ENCODE results near the gene HIC2.
"Not testable (repeated sequence)": the region's sequence is repeated elsewhere in the genome, so short reads cannot be mapped to it uniquely, and the experiment has no call there.

HIC2 gene

DNA sequence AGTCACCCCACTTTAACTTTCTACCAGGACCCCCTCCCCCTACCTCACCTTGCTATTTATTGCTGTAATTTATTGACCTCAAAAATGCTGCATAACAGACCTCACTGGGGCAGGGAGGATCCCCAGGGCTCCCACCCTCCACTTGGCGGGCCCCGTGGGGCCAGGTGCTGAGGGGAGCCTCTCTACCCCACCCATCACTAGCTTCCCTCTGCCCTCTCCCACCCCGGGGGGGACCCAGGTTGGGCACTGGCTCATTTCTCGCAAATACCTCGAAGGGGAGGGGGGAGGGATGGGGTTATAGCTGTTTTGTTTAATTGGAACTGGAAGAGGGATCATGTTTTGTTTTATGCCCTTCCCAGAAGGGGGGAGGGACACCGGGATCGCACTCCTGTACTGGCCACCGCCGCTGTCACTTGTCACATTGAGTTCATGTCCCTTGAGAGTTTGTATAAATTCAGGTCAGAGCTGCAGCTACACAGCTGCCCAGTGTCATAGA, 33.7 kb downstream of the HIC2 start:
- peak; percentile 38 for DNase-seq

DNA sequence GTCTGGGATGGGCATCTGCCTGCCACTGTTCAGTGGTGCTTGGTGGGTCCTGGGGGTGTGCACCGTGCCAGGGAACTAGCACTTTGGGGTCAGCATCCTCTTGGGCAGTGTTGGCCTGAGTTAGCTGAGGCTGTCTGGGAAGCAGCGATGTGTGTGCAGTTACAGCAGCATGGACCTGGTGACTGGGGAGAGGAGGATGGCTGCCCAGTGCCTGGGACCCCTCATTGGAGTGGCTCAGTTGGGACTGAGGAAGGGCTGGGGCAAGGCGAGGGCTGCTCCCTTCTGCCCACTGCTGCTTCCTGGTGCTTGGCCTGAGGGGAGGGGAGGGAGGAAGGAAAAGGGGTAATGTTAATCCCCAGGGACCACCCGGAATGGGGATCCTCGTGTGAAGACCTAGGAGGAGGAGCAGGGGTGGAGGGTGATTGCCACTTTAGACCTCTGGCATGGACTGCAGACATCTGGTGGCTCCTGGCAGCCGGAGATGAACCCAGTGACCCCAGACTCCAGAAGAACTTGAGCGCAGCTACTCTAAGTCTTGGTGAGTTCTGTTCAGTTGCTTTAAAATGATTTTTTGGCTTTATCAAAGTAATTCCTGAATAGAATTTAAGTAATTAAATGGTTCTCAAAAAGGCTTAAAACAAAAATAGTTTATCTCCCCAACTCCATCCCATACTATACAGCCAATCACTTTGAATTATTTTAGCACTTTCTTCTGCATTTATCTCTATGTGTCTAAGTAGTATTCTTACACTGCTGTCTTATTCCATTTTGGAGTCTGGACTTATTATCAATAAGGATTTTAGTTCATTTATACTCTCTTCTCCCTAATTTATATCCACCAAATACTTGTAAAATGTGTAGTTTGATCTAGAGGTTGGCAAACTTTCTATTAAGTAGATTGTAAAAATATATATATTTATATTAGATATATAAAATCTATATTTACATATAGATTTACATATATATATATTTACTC, 34.7 kb downstream of the HIC2 start:
- peak; percentile 37 for DNase-seq

DNA sequence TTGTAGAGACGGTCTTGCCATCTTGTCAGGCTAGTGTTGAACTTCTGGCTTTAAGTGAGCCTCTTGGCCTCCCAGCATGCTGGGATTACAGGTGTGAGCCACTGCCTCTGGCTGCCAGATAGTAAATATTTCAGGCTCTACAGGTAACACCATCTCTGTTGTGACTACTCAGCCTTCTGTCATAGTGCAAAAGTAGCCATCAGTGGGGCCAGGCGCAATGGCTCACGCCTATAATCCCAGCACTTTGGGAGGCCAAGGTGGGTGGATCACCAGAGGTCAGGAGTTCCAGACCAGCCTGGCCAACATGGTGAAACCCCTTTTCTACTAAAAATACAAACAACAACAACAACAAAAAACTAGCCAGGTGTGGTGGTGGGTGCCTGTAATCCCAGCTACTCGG, 35.5 kb downstream of the HIC2 start:
- peak; percentile 11 for DNase-seq

DNA sequence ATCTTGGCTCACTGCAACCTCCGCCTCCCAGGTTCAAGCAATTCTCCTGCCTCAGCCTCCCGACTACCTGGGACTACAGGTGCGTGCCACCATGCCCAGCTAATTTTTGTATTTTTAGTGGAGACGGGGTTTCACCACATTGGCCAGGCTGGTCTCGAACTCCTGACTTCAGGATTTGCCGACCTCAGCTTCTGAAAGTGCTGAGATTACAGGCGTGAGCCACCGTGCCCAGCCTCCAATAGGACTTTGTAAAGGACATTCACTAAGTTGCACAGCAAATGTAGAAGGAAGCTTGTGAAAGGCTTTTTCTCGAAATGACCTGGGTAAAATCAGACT, 37.8 kb downstream of the HIC2 start:
- DNase-seq = not testable (repeated sequence)

DNA sequence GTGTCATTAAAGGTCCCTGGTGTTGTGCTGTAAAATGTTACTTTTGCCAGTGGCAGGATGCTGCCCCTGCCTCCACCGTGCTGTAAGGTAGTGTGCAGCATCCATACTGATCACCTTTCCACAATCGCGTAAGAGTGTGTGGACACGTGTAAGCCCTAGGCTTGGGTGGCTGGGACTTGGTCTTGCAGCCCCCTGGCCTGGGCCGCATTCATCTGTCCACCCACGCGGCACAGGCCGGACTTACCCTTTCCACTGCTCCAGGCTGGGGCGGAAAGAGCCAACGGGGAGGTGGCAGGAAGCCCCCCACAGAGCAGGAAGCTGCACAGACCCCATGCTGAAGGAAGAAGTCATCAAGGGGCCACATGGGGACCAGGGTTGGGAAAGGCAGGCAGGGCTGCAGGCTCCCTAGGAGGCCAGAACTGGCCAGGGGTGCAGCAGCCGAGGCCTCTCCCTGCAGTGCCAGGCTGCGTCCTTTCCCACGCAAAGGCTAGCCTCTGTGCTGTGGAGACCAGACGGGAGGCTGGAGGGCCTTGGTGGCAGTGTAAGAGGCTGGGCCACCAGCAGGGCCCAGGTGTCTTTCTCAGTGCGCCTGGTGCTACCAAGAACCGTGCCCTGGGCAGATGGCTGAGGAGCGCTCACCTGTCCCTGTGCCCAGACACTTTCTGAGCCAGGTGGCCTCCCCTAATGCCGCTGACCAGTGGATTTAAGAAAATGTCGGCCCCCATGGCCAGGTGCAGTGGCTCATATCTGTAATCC, 38.3 kb downstream of the HIC2 start:
- DNase-seq = peak; percentile 49

DNA sequence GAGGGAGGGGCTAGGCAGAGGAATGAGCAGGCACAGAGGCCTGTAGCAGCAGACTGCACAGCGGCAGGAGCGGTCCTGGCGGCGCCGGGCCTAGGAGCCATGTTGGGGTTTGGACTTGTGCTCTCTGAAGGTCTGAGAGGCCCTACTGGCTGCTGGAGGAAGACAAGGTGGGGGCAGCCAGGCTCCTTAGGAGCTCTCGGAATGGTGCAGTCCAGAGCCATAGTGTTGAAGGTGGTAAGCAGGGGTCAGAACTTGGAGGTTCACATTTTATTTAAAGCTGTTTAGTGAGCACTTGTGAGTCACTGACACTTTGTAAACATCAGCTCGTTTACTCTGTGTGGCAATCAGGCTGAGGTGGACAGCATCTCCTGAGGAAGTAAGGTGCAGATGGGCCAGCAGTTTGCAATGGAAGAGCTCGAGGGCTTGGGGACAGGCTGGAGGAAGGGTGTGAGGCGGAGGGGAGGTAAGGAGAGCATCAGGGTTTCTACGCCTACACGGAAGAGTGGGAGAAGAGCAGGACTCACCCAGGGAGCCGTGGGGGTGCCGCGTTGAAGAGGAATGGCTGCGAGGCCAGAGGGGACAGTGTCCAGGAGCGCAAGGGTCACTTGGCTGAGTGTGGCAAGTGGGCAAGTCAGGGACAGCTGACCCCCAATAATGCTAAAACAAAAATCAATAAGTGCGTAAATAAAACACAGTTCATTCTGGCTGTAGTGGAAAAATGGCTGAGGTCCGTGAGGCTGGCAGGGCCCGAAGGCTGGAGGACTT, 40.0 kb downstream of the HIC2 start:
- peak; percentile 51 for DNase-seq

DNA sequence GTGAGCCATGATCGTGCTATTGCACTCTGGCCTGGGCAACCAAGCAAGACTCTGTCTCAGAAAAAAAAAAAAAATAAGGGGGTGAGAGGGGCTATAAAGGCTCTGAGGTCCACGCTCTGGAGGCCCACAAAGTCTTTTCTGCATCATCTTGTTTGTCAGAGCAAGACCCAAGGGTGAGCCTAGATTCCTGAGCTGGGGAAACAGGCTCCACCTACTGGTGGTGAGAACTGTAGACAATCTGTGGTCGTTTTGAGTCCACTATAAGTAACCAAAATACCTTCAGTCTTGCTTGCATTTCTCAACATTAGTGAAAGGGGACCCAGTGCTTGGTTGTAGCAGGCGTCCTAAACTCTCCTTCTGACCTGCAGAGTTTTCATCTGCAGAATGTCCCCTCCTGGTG, 45.5 kb downstream of the HIC2 start:
- DNase-seq = not testable (repeated sequence)

DNA sequence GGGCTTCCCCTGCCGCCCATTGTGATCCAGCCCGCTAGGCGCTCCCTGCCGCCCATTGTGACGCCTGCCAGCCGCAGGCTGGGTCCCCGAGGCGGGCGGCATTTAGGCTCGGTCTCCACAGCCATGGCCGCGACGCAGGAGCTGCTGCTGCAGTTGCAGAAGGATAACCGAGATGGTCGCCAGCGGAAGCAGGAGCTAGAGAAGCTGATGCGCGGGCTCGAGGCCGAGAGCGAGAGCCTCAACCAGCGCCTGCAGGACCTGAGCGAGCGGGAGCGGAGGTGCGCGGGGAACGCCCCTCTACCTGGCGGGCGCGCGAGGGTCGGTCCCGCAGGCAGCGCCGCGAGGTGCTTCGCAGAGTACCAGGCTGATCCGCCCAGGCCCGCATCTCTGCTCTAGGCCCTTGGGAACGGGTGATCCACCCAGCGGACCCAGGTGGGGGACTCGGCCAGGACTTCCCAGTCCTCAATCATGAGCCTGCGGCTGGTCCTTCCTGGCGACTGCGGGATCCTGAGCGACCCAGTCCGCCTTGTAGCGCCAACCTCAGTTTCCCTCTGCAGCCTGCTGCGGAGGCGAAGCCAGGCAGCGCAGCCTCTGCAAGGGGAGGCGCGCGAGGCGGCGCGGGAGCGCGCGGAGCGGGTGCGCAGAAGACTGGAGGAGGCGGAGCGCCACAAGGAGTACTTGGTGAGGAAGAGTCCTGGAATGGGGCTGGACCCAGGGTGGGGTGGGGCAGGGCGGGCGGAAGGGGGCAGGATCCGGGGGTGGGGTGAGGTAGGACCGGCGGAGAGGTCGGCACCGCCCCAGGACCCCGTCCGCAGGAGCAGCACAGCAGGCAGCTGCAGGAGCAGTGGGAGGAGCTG, 50.4 kb downstream of the HIC2 start, which contains the start of gene TMEM191C:
TMEM191C (plus strand) TSS at position 51 of the 857 bp plus-strand sequence; CDS start at position 124, 73 bp downstream.
- not testable (repeated sequence) for DNase-seq

DNA sequence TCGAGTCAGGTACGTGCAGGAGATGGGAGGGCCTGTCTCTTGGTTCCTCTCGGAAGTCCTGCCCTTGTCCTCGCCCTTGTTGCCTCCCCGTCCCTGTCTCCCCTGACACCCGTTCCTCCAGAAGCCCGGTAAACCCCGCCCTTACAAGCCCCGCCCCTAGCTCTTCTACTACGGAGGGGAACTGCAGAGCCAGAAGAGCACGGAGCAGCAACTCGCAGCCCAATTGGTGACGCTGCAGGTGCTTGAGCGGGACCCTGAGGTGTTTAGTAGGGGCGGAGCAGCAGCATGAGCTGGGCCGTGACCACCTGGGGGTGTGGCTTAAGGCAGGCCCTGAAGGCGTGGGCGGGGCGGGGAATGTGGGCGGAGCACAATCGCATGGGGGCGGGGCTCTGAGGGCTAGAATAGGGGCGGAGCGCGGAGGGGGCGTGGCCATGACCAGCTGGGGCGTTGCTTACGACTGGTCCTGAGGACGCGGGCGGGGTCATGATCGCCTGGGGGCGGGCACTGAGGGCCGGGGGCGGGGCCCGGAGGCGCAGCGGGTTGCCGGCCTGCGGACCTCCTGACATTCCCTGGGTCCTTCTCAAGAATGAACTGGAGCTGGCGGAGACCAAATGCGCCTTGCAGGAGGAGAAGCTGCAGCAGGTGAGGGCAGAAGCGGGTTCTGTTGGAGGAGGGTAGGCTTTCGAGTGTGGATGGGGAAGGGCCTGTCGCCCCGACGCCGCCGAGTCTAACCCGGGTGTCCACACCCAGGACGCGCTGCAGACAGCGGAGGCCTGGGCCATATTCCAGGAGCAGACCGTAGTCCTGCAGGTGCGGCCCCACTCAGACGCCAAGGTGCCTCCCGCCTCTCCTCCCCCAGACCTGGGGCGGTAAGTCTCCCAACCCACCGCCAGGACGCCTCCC, 51.3 kb downstream of the HIC2 start:
- DNase-seq = peak; percentile 95

DNA sequence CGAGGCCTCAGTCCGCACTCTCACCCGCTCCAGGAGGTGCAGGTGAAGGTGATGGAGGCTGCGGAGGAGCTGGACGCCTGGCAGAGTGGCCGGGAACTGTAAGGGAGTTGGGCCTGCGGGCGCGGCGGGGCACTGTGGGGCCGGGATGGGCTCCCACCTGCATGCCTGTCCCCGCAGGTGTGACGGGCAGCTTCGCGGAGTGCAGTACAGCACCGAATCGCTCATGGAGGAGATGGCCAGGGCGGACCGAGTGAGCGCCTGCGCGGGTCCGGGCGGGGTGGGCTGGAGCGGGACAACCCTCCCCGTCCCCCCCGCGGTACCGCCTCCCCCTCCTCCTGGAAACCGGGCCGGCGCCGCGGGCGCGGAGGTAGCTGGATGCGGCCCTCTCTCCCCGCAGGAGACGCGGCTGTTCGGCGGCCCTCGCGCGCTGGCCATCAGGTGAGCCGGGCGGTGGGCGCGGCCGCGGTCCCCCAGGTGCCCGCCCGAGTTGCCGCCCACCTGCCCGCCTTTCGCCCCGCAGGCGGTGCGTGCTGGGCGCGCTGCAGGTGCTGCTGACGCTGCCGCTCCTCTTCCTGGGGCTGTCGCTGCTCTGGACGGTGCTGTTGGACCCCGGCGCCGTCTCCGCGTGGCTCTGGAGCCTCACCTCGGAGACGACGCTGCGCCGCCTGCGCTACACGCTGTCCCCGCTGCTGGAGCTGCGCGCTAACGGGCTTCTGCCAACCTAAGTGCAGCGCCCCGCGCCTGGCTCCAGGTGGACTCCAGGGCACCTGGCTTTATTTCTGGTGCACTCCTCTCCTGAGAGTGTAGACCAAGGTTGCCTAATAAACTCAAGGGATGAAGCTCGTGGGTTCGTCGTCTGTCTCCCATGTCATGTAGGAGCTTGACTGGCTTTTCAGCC, 52.2 kb downstream of the HIC2 start:
- peak; percentile 22 for DNase-seq

DNA sequence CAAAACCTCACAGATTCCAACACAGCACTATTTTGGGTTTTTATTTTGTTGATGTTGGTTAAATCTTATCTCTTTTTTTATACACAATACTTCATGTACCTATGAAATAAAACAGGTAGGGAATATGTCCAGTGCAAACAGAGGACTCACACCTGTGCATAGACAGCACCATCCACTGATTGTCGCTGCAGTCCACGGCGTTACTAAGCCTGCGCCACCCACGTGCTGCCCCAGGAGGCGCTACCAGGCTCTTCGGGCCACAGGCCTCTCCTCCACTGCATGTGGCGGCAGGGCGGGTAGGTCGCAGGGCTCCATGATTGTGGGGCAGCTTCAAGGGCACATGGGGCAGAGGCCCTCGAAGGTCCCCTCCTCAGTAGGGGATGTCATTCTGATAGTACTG, 55.8 kb downstream of the HIC2 start:
- not testable (repeated sequence) for DNase-seq

DNA sequence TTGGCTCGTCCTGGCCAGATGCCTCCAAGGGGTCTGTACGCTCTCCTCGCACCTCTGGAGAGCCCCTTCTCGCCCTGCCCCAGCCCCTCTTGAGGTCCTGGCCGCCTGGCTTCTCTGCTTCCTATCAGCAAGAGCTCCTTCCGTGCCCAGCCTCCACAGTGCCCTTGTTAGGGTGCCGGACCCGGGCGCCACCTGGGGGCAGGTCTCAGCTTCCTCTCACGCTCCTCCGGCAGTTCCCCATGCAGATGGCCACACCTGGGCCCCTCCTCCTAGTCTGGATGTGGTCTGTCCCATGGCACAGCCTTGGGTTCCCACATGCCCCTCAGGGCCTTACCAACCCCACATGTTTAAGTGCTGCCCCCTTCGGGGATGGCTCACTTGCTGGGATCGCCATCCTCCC, 56.5 kb downstream of the HIC2 start:
- DNase-seq = not testable (repeated sequence)

DNA sequence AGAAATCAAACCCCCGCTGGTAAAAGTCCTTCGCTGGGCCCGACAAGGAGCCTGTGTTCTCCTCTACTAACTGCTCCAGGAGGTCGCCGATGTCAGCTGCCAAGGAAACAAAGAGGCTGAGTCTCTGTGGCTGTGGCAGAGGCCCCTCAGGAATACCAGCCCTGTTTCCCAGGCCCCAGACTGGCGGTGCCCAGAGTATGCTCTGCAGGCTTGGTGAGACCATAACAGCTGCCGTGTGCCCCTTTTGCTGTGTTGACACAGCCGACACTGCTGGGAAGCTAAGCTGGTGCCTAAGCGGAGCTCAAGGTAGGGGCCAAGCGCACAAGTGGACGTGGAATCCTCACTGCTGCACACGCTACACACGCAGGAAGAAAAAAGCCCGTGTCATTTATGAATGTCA, 66.9 kb downstream of the HIC2 start:
- DNase-seq = not testable (repeated sequence)

DNA sequence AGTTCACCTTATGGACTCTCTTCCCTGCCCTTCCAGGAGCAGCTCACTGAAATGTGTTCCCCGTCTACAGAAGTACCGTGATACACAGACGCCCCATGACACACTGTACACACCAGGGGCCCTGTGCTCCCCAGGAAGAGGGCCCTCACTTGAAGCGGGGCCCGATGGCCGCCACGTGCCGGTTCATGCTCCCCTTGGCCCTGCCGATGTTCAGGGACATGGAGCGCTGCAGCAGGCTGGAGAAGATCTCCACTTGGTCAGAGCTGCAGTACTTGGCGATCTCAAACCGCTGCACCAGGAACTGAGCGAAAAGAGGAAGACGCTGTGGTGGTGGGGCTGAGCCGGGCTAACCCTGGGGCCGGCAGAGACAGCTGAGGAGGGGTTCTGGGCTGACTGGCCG, 70.6 kb downstream of the HIC2 start:
- DNase-seq = not testable (repeated sequence)

DNA sequence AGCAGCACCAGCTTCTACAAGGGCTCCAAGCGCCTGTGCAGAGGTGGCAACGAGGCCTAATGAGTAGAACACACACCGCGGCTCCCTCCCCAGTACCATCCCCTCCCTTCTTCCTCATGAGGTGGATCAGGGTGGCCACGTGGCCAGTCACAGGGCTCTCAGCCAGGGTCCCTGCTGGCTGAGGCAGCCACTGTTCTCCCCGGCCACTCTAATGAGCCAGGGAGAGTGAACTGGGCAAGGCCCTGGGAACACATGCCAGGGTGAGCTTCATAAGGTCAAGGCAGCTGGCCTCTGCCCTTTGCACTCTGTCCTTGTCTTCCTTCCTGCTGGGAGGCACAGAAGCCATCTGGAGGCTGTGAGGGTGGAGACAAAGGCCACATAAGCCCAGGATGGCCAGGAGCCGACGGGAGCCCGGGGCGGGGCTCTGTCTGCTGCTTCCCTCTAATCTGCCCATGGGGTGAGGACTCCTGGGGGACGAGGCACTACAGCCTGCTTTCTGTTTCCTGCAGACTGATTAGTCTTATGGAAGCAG, 72.0 kb downstream of the HIC2 start:
- DNase-seq = not testable (repeated sequence)

DNA sequence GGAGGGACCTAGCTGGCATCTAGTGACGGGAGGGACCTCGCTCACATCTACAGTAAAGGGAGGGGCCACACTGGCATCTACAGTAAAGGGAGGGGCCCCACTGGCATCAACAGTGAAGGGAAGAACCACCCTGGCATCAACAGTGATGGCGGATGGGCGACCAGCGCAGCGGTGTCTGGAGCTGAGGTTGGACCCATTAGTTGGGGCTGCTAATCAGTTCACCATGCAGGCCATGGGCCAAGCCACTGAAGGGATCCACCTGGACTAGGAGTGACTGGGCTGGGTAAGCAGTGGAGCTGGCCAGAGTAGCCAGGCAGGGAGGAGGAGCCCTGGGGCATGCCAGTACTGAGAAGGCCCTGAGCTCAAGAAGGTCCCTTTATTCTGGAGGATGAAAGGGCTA, 73.4 kb downstream of the HIC2 start:
- DNase-seq = not testable (repeated sequence)

DNA sequence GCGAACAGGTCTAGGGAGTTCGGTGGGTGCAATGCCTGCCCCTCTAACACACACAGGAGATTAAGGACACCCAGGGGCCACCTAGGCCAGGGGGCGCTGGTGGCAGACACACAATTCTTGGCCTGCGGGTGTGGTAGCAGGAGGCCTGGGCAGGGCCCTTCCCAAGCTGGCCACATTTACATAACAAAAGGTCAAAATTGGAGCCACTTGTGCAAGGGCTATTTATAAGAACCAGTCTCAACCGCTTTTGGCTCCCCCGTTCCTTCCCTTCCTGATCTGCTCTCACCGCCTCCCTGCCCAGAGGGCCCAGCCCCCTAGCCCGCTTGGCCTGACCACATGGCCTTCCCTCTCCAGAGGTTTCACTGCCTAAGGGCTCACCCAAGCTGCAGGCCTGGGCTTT, 75.1 kb downstream of the HIC2 start:
- DNase-seq = not testable (repeated sequence)

DNA sequence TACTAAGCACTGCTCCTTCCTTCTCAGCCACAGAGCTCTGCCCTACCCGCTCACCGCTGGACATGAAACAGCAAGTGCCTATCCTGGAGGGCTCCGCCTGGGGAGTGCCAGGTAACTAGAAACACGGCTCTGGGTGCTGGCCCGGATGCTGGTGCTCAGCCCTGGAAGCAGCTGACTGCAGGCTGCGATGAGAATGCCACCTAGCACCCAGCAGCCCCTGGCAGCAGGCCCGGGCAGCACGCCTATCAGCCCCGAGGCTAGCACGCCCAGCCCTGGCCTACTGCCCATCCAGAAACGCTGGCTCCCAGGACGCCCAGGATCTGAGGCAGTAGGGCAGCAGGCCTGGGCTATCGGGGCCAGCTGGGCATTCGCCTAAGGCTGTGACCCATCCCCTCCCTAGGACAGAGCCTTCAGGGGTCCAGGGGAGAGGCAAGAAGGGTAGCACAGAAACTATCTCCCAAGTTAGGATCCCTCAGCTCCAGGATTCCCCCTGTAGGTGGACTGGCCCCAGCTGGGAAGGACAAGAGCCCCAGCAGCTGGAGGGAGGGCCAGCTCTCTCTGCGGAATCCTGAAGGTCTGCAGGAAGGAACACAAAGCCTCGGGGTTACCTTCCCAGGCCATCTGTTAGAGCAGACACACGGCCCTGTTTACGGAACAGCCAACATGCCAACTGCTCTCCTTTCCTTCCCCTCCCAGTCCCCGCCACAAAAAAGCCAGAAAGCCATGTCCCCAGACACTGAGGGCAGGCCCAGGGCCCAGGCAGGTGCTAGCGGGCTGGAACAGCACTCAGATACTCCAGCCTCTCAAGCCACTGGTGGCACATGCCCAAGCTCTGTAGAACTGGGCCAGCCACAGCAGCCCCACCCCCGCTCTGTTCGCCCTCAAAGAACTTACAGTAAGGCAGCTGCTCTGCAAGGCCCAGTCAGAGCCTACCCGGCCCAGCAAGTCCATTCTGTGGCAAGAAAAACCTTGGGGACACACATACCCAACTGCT, 76.9 kb downstream of the HIC2 start:
- DNase-seq = not testable (repeated sequence)

Measured in islet precursor cell (in vitro differentiated cells).